DMS 273 treated with DMSO at 0.1 percent for 48 hours (cell line): ENCODE data around the gene TCF23.
"Not testable (repeated sequence)": the region's sequence is repeated elsewhere in the genome, so short reads cannot be mapped to it uniquely, and the experiment has no call there.

ENCODE experiments used
- DNase-seq: peaks from one replicate; lab custom pipeline; 2025; lab: John Stamatoyannopoulos, UW

TCF23 gene

GRCh38 chr2:27148801-27149439, at the start of gene TCF23:
Gene TCF23, plus strand, starts transcription at chr2:27149004. Its CDS starts 130 bp downstream, at chr2:27149134.
- DNase-seq, result no peak

GRCh38 chr2:27099334-27099955, 49.4 kb upstream of the TCF23 start:
- DNase-seq, result no peak

DNA sequence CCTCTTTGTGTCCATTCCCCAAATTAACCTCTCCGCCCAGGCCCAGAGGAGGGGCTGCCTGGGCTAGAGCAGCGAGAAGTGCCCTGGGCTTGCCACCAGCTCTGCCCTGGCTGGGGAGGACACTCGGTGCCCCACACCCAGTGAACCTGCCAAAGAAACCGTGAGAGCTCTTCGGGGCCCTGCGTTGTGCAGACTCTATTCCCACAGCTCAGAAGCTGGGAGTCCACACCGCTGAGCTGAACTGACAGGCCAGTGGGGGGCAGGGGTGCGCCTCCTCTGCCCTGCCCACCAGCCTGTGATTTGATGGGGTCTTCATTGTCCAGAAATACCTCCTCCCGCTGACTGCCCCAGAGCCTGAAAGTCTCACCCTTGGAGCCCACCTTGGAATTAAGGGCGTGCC, 48.8 kb upstream of the TCF23 start:
- no peak for DNase-seq

DNA sequence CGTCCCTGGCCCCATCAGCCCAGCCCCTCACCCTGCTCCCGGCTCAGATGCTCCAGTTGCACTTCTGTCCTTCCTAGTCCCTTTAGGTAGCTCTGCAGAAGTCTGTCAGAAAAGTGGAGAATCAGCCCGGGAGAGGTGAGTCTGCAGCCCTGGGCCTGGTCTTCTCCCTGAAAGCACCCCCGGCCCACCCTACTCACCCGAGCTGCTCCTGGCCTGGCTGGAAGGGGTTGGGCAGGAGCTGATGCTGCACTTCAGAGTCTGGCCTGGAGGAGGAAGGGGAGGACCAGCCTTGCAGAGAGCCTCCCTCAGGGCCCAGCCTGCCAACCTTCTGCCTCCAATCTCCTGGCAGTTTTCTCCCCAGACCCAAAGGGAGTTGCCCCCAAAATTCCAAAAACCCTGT, 46.5 kb upstream of the TCF23 start:
- DNase-seq, result no peak

GRCh38 chr2:27105981-27106380, 42.8 kb upstream of the TCF23 start:
- DNase-seq, result no peak

DNA sequence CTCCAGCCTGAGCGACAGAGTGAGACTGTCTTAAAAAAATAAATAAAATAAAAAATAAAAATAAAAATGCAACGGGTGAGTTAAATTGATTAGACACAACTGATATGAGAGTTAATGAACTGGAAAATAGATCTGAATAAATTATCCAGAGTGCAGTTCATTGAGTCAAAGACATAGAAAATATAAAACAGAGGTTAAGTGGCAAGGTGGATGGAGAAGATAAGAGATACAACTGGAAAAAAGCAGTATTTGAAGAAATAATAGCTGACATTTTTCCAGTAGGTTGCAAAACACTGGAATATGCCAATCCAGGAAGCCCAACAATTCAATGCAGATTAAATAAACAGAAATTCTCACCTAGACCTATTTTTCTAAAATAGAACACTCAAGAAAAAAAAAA, 40.6 kb upstream of the TCF23 start:
- no peak for DNase-seq

- no peak for DNase-seq
Measured at GRCh38 chr2:27109083-27109482, 39.7 kb upstream of the TCF23 start.

- not testable (repeated sequence) for DNase-seq
Measured at GRCh38 chr2:27110603-27111352, 38.0 kb upstream of the TCF23 start.

DNA sequence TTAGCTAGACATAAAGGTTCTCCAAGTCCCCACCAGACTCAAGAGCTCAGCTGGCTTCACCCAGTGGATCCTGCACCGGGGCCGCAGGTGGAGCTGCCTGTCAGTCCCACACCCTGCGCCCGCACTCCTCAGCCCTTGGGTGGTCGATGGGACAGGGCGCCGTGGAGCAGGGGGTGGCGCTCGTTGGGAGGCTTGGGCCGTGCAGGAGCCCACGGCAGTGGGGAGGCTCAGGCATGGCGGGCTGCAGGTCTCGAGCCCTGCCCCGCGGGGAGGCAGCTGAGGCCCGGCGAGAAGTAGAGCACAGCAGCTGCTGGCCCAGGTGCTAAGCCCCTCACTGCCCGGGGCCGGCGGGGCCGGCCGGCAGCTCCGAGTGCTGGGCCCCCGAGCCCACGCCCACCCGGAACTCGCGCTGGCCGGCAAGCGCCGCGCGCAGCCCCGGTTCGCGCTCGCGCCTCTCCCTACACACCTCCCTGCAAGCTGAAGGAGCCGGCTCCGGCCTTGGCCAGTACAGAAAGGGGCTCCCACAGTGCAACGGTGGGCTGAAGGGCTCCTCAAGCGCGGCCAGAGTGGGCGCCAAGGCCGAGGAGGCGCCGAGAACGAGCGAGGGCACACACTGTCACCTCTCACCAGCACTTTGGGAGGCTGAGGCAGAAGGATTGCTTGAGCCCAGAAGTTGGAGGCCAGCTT, 37.3 kb upstream of the TCF23 start:
- not testable (repeated sequence) for DNase-seq

DNA sequence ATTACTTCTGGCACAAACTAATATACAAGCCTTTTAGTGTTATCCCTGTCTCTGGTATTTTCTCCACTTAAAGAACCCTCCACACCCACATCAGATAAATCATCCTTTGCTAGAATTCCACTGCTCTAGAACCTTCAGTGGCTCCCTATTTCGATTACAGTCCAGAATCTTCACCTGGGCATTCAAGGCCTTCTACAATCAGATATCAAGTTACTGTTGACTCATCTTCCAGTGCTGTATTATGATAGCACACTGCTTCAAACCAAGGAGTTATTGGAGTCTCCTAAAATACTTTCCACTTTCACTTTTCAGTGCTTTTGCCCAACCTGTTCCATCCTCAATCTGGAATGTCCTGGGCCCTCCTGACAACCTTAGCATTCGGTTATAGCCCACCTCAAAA, 33.3 kb upstream of the TCF23 start:
- no peak for DNase-seq

DNA sequence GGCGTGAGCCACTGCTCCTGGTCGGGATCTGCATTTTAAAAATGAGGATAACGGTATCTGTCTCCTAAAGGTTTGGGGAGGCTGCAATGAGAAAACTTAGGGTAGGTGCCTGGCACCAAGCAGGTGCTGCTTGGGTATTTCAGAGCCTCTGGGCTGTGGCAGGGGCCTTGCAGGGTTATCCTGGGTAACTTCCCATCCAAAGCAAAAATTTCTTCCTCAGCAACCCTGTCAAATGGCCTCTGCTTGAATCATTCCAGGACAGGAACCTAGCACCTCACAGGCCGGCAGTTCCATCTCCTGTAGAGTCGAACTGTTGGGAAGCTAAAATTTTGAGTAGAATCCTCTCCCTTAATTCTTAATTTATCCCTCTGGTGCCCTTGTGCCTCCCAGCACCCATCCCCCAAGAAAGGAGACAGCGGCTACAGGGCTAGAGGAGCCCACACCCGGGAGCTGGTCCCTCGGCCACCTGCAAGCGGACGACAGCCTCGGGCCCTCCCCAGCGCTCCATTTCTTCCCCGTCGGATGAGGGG, 30.7 kb upstream of the TCF23 start:
- no peak for DNase-seq

- DNase-seq, result no peak
Measured at GRCh38 chr2:27118525-27119329, 30.1 kb upstream of the TCF23 start, which contains the start of gene CGREF1. Gene CGREF1, minus strand, starts transcription at chr2:27119128. Its CDS starts 14,762 bp downstream, at chr2:27104366.

DNA sequence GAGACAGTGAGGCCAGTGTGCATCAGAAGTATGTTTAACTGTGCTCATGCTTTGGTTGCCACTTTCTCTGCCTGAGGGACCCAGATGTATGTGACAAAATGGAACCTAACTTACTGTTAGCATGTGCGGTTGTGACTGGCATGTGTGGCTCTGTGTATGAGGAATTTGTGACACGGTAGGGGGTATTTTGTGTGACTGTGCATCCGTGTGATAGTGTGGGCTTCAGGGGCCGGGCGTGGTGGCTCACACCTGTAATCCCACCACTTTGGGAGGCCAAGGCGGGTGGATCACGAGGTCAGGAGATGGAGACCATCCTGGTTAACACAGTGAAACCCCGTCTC, 29.5 kb upstream of the TCF23 start:
- not testable (repeated sequence) for DNase-seq

- no peak for DNase-seq
Measured at GRCh38 chr2:27121906-27122305, 26.9 kb upstream of the TCF23 start.

DNA sequence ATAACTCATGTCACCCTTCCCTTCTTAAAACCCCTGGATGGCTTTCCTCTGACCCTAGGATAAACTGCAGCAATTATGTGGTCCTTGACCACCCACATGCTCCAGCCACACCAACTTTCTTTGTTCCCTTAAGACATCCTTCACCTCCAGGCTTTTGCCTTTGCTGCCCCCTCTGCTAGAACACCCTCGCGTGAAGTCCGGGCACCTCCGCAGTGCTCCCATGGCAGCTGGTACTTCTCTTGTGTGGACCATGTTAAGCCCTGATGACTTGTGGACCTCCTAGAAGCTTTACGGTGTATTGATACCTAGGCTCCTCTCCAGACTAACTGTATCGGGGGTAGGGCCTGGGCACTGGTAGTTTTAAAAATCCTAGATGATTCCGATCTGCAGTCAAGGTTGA, 26.0 kb upstream of the TCF23 start:
- DNase-seq, result no peak

- no peak for DNase-seq
Measured at GRCh38 chr2:27123302-27124150, 25.3 kb upstream of the TCF23 start, which contains the start of gene ABHD1. Gene ABHD1, plus strand, starts transcription at chr2:27123815. Its CDS starts 134 bp downstream, at chr2:27123949.

GRCh38 chr2:27125104-27125503, 23.7 kb upstream of the TCF23 start:
- DNase-seq, result no peak

GRCh38 chr2:27126252-27126710, 22.5 kb upstream of the TCF23 start:
- no peak for DNase-seq

DNA sequence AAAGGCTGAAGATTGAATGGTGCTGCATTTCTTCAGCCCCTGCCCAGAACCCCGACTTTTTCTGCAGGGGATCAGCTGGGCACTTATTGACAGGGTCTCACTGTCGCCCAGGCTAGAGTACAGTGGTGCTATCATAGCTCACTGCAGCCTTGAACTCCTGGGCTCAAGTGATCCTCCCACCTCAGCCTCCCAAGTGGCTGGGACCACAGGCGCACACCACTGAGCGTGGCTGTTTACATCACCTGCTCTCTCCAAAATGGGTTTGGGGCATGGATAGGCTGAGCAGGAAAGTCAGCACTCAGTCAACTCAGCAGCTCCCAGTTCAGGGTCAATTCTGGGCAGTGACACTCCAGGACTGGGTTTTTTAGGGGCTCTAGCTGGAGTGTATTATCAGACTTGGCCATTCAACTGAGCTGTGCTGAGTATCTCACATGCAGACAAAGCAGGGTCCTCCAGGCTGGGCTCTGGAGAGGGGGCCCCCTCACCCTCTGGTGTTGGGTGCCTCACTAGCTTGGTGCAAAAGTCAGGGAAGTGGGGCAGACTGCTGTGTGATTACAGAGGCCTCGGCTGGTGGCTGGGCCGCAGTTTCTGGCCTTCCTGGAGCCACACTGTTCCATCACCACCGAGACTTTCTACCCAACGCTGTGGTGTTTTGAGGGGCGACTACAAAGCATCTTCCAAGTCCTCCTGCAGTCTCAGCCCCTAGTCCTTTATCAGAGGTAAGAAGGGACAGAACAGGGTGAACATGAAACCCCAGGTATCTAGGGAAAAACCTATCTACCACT, 20.7 kb upstream of the TCF23 start:
- DNase-seq, result no peak
